ENCODE measurements around the gene RALY.

DNA sequence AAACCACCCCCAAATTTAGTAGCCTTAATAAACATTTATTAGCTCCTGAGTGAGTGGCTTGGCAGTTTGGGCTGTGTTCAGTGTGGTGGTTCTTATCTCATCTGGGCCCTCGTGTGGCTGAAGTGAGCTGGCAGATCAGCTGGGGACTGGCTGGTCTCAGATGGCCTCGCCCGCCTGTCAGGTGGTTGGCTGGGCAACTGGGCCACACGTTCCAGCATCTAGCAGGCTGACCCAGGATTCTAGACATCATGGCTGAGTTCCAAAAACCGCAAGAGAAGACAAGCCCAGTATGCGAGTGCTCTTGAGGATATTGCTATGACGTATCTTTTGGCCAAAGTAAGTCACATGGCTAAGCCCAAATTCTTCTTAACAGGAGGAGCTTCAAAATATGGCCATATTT lies 89.4 kb downstream of the RALY start:
- TF ChIP-seq, protein P1, sequence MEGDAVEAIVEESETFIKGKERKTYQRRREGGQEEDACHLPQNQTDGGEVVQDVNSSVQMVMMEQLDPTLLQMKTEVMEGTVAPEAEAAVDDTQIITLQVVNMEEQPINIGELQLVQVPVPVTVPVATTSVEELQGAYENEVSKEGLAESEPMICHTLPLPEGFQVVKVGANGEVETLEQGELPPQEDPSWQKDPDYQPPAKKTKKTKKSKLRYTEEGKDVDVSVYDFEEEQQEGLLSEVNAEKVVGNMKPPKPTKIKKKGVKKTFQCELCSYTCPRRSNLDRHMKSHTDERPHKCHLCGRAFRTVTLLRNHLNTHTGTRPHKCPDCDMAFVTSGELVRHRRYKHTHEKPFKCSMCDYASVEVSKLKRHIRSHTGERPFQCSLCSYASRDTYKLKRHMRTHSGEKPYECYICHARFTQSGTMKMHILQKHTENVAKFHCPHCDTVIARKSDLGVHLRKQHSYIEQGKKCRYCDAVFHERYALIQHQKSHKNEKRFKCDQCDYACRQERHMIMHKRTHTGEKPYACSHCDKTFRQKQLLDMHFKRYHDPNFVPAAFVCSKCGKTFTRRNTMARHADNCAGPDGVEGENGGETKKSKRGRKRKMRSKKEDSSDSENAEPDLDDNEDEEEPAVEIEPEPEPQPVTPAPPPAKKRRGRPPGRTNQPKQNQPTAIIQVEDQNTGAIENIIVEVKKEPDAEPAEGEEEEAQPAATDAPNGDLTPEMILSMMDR (IDR thresholded peaks at IDR 0.05): no peak
- no peak for TF ChIP-seq POLR2A (IDR thresholded peaks at IDR 0.05)

All from uterus (tissue), 2 donors.